GM21423 (cell line): ENCODE results near the gene SELPLG.
"Not testable (repeated sequence)": the region's sequence is repeated elsewhere in the genome, so short reads cannot be mapped to it uniquely, and the experiment has no call there.

ENCODE experiments used
- ATAC-seq: cut with Tn5 transposase; IDR thresholded peaks from one replicate; pipeline ENCODE4 v1.9.1; 2021; ENCODE audit warnings: mild to moderate bottlenecking, moderate library complexity; ENCODE audit not compliant: unreplicated experiment

Gene SELPLG

GRCh38 chr12:108575199-108575912 lies 58.3 kb downstream of the SELPLG start:
- no peak for ATAC-seq

GRCh38 chr12:108574276-108574675 lies 59.4 kb downstream of the SELPLG start:
- ATAC-seq: not testable (repeated sequence)

GRCh38 chr12:108573317-108573716 lies 60.4 kb downstream of the SELPLG start:
- no peak for ATAC-seq

GRCh38 chr12:108572166-108572790 lies 61.4 kb downstream of the SELPLG start:
- ATAC-seq: no peak
